ENCODE results near the gene CDHR1. TPM values are rescaled to one million over a fixed set of nuclear protein-coding genes. Genes with fewer than 3 reads are reported as not detected.
A peak's percentile ranks its signal among the peaks of the same experiment; 100 is the strongest.

CDHR1 gene
- total and polyA plus RNA-seq, 2 of the 8 experiments (the other 6 are each of a cell fraction or from before 2014, with no cell fraction given), result 3.9 to 10.5 TPM

- TF ChIP-seq CHD7 (IDR thresholded peaks at IDR 0.05; ENCODE audit: insufficient replicate concordance, low read length), result no peak
- no peak for TF ChIP-seq CHD1 (IDR thresholded peaks at IDR 0.05; ENCODE audit: low read depth, low read length)
- no peak for TF ChIP-seq YY1 (IDR thresholded peaks at IDR 0.05; ENCODE audit: low read depth, low read length)
- peak; percentile 31 for TF ChIP-seq EZH2 (IDR thresholded peaks at IDR 0.05; ENCODE audit: low read depth, low read length, severe bottlenecking)
- no peak for TF ChIP-seq CTCF (IDR thresholded peaks at IDR 0.05; ENCODE audit: control extremely low read depth in 1 of 3, insufficient read depth in 1 of 3, low read depth in 1 of 3, low read length in 3 of 3)
- TF ChIP-seq CREB1 (IDR thresholded peaks at IDR 0.05), result no peak
- TF ChIP-seq RBBP5 (IDR thresholded peaks at IDR 0.05; ENCODE audit: borderline replicate concordance, low read depth, low read length), result no peak
- TF ChIP-seq SUZ12 (IDR thresholded peaks at IDR 0.05; ENCODE audit: low read length), result no peak
Measured at GRCh38 chr10:84195044-84195830, 900 bp downstream of the CDHR1 start (continued).

All from H1 (cell line).